Ovary (tissue), 3 donors: ENCODE data around the gene KDM2A.

Source experiments
- CTCF ChIP-seq, 3 donors: fragments of 450-650 bp in 2 of 3; fragments of 200-600 bp in 1 of 3; IDR thresholded peaks; one replicate each; pipeline versions ENCODE4 v1.5.1 to v1.8.0; 2016 to 2022; ENCODE audit warnings: antibody characterized with exemption in 3 of 3, mild to moderate bottlenecking in 1 of 3
- EP300 ChIP-seq: sonication (generic); formaldehyde crosslinking; IDR thresholded peaks from one replicate; pipeline ENCODE4 v1.6.1; 2017; ENCODE audit warnings: antibody characterized with exemption
- POLR2A ChIP-seq: fragments of 450-650 bp; IDR thresholded peaks from one replicate; pipeline ENCODE4 v1.6.1; 2017; ENCODE audit warnings: antibody characterized with exemption, mild to moderate bottlenecking, moderate library complexity
- donor health status: DM: no; HTN: no; CAD: no.

DNA sequence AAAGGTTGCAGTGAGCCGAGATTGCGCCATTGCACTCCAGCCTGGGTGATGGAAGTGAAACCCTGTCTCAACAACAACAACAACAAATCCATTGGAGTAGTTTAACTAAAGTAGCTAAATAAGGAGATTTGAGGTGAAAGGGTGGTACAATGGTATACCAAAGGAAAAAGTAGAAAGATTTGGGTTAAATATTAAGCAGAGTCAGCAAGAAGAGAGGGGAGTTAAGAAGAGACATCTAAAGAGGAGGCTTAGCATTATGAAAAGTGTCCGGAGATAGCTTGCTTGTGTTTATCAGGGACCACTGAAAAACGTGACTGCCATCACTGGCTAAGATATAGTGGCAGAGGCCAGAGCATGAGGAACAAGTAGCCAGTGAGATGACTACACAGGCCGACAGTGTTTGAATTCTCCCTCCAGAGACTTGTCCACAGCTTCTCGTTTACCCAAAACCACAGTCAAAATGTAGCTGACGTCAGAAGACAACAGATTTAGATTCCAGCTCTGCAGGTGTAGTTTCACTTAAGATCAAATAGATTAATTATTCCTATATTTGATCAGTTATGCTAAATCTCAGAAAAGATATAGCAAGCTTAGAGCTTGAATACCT, 114.6 kb downstream of the KDM2A start:
- no peak for TF ChIP-seq CTCF (IDR thresholded peaks at IDR 0.05)
- TF ChIP-seq POLR2A, result no peak
- TF ChIP-seq EP300, result no peak
